ENCODE data around the gene EPB41L4A. TPM values are rescaled to one million over a fixed set of nuclear protein-coding genes. Genes with fewer than 3 reads are reported as not detected.

EPB41L4A gene
- total RNA-seq, 1 experiment from 2014 or later: 7.9 TPM

DNA sequence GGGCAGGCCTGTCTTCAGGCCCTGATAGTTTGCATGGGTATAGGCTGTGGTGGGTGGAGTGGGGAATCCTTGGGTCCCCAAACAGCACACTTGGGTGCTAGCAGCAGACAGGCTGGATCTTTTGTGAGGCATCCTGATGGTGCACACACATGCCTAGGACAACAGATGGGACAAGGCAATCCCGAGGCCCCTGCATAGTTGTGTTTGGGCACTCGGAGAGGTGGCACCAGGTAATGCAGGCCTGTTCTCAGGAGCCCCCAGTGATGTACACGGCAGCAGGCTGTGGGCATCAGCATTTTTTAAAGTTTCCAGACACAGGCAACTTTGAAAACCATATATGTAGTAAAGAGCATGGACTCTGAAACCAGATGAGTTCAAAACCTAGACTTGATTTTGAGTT is 65.4 kb downstream of the EPB41L4A start:
- no peak for DNase-seq (ENCODE audit: low read depth)

- no peak for DNase-seq (ENCODE audit: low read depth)
Observed at GRCh38 chr5:112351225-112351624, 67.9 kb downstream of the EPB41L4A start.

- DNase-seq (ENCODE audit: low read depth): no peak
Observed at GRCh38 chr5:112350626-112351025, 68.5 kb downstream of the EPB41L4A start.

DNA sequence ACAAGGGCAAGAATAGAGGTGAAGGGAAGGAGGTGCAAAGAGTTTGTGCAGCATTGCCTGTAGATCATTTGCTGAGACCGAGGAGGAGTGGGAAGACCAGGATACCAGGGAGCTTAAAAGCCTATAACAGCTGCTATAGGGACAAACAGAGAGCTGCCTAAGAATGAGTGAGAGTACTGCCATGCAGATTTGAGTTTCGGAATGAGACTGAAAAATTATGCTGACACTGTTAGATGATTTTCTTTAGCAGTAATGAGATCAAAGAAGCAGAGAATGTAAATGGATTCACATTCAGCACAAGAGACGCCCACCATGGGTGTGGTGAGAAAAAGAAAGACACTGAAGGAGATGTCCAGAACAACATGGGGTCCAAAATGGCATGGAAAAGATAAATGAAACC is 69.7 kb downstream of the EPB41L4A start:
- no peak for DNase-seq (ENCODE audit: low read depth)

- no peak for DNase-seq (ENCODE audit: low read depth)
Observed at GRCh38 chr5:112348915-112349314, 70.2 kb downstream of the EPB41L4A start.

GRCh38 chr5:112348387-112348786 is 70.7 kb downstream of the EPB41L4A start:
- no peak for DNase-seq (ENCODE audit: low read depth)

DNA sequence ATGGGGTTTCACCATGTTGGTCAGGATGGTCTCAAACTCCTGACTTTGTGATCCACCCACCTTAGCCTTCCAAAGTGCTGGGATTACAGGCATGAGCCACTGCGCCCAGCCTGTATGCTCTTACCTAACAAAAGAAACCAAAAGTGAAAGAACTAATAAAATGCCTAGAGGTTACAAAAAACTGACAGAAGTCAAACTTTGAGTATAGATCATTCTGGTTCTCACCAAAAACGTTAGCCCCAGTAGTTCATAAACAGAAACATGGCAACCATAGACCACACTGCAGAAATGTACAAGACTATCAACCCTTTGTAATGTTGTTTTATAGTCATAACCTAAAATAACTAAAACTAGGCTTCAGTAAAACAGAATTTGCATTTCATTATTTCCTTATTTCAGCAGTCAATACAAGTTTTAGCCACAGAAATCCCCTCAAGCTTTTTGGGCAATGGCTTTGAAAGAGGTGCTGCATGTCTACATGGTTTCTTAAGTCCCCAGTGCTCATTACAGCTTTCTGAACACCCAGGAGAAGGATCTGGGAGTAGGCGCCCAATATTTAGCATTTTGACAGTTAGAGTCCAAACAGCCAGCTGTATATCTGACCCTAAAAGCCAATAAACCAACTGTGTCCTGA is 72.5 kb downstream of the EPB41L4A start:
- DNase-seq (ENCODE audit: low read depth): no peak

DNA sequence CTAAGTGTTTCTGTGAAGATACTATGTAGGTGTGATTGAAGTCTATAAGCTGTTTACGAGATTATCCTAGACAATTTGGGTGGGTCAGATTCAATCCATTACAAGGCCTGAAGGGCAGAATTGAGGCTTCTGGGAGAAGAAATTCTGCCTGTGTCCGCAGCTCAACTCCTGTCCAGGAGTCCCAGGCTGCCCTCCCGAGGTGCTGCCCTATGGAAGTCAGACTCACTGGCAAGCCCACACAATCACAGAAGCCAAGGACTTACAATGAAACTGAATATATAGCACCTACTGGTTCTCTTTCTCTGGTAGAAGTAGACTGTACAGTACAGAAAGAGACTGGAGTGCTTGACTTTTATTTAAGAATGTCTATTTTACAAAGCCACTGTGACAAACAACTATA is 74.5 kb downstream of the EPB41L4A start:
- no peak for DNase-seq (ENCODE audit: low read depth)

GRCh38 chr5:112342389-112342788 is 76.7 kb downstream of the EPB41L4A start:
- no peak for DNase-seq (ENCODE audit: low read depth)

GRCh38 chr5:112339761-112340160 is 79.3 kb downstream of the EPB41L4A start:
- no peak for DNase-seq (ENCODE audit: low read depth)

- peak; percentile 30 for DNase-seq (ENCODE audit: low read depth)
Observed at GRCh38 chr5:112338681-112339337, 80.3 kb downstream of the EPB41L4A start.

- DNase-seq (ENCODE audit: low read depth): no peak
Observed at GRCh38 chr5:112333331-112333781, 85.7 kb downstream of the EPB41L4A start.

- no peak for DNase-seq (ENCODE audit: low read depth)
Observed at GRCh38 chr5:112331892-112332291, 87.2 kb downstream of the EPB41L4A start.

GRCh38 chr5:112329419-112330090 is 89.5 kb downstream of the EPB41L4A start:
- no peak for DNase-seq (ENCODE audit: low read depth)

GRCh38 chr5:112323166-112323565 is 95.9 kb downstream of the EPB41L4A start:
- DNase-seq (ENCODE audit: low read depth): no peak

DNA sequence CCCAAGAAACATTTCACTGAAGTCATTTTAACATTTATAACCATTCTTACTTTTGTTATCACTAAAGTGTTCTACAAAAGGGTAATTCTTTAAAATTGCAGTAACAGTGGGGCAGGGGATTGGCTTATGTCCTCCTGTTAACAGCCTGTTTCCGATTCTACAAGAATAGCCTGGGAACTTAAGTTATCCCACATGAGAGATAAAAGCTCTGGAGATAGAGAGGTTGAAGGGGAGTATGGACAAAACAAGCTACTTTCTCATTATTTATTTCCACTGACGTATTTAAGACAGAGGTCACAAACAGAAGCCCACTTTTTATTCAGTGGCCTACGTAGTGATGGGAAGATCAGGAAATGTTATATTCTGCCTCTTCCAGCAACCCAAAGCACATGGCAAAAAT is 98.7 kb downstream of the EPB41L4A start:
- DNase-seq (ENCODE audit: low read depth): no peak

- DNase-seq (ENCODE audit: low read depth): no peak
Observed at GRCh38 chr5:112318346-112318745, 100.7 kb downstream of the EPB41L4A start.

- no peak for DNase-seq (ENCODE audit: low read depth)
Observed at GRCh38 chr5:112317866-112318265, 101.2 kb downstream of the EPB41L4A start.

DNA sequence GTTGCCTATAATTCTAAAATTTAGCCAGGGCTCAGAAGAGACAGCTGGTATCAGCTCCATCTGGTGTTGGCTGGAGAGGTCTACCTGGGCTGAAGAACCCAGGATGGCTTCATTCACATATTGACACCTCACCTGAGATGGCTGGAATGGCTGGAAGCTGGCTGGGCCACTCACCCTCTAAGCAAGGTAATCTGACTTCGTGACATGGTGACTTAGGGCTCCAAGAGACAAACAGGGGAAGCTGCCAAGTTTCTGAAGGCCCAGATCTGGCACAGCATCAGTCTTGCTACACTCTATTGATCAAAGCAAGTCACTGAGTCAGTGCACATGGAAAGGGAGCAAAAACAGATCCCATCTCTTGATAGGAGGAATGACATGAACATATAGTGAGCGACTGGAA is 102.3 kb downstream of the EPB41L4A start:
- DNase-seq (ENCODE audit: low read depth): no peak

- no peak for DNase-seq (ENCODE audit: low read depth)
Observed at GRCh38 chr5:112316006-112316405, 103.1 kb downstream of the EPB41L4A start.

- no peak for DNase-seq (ENCODE audit: low read depth)
Observed at GRCh38 chr5:112312295-112313275, 106.5 kb downstream of the EPB41L4A start.

- no peak for DNase-seq (ENCODE audit: low read depth)
Observed at GRCh38 chr5:112310746-112311145, 108.3 kb downstream of the EPB41L4A start.

All from Daoy (cell line).